ENCODE data around the gene CFAP97.

DNA sequence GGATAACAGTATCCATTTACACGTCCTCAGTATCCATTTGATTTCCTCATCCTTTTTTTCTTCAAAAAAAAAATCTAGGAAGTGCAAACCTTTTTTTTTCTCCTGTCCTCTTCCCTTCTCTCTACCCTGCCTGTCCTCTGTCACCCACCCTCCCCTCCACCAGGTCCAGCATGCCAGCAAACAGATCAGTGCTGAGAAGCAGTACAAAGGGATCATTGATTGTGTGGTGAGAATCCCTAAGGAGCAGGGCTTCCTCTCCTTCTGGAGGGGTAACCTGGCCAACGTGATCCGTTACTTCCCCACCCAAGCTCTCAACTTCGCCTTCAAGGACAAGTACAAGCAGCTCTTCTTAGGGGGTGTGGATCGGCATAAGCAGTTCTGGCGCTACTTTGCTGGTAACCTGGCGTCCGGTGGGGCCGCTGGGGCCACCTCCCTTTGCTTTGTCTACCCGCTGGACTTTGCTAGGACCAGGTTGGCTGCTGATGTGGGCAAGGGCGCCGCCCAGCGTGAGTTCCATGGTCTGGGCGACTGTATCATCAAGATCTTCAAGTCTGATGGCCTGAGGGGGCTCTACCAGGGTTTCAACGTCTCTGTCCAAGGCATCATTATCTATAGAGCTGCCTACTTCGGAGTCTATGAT, 59.1 kb downstream of the CFAP97 start:
- TF ChIP-seq CTCF (IDR thresholded peaks at IDR 0.05; ENCODE audit: insufficient read depth, low read length) = no peak
- TF ChIP-seq, protein P1, sequence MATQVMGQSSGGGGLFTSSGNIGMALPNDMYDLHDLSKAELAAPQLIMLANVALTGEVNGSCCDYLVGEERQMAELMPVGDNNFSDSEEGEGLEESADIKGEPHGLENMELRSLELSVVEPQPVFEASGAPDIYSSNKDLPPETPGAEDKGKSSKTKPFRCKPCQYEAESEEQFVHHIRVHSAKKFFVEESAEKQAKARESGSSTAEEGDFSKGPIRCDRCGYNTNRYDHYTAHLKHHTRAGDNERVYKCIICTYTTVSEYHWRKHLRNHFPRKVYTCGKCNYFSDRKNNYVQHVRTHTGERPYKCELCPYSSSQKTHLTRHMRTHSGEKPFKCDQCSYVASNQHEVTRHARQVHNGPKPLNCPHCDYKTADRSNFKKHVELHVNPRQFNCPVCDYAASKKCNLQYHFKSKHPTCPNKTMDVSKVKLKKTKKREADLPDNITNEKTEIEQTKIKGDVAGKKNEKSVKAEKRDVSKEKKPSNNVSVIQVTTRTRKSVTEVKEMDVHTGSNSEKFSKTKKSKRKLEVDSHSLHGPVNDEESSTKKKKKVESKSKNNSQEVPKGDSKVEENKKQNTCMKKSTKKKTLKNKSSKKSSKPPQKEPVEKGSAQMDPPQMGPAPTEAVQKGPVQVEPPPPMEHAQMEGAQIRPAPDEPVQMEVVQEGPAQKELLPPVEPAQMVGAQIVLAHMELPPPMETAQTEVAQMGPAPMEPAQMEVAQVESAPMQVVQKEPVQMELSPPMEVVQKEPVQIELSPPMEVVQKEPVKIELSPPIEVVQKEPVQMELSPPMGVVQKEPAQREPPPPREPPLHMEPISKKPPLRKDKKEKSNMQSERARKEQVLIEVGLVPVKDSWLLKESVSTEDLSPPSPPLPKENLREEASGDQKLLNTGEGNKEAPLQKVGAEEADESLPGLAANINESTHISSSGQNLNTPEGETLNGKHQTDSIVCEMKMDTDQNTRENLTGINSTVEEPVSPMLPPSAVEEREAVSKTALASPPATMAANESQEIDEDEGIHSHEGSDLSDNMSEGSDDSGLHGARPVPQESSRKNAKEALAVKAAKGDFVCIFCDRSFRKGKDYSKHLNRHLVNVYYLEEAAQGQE (IDR thresholded peaks at IDR 0.05; ENCODE audit: insufficient replicate concordance, low read depth) = no peak

Data from HL-60 (cell line).